OCI-LY3 (cell line): ENCODE results near the gene LCN1.

Source experiments
- H2AFZ ChIP-seq: fragments of 200-600, 300-600 bp; shearing (Covaris generic); 2 replicates; pipeline ENCODE4 v1.6.0; 2014; ENCODE audit warnings: antibody characterized with exemption, low read depth, low read length
- H3K27ac ChIP-seq: fragments of 200-600, 300-600 bp; sonication (generic); 2 replicates; pipeline ENCODE4 v1.5.1; 2014; ENCODE audit warnings: mild to moderate bottlenecking, low read length, moderate library complexity, mixed read lengths
- H3K27me3 ChIP-seq: fragments of 200-600, 300-600 bp; sonication (generic); 2 replicates; pipeline ENCODE4 v1.6.1; 2014; ENCODE audit warnings: low read depth, low read length, mixed read lengths
- H3K36me3 ChIP-seq: fragments of 200-600, 300-600 bp; sonication (generic); replicated peaks from 2 replicates; pipeline ENCODE3; 2014; ENCODE audit warnings: low read depth, low read length, mixed read lengths
- H3K4me1 ChIP-seq: fragments of 300-600, 200-600 bp; sonication (generic); 2 replicates; pipeline ENCODE4 v1.6.1; 2014; ENCODE audit warnings: low read length, mixed read lengths
- H3K4me2 ChIP-seq: fragments of 200-600, 300-600 bp; sonication (generic); 2 replicates; pipeline ENCODE4 v1.6.1; 2014; ENCODE audit warnings: low read length, mixed read lengths
- H3K4me3 ChIP-seq: fragments of 300-600, 200-600 bp; sonication (generic); 2 replicates; pipeline ENCODE4 v1.5.1; 2014; ENCODE audit warnings: antibody characterized with exemption, mild to moderate bottlenecking, low read length, moderate library complexity
- H3K79me2 ChIP-seq: fragments of 300-600, 200-600 bp; shearing (Covaris generic); 2 replicates; pipeline ENCODE4 v1.6.1; 2014; ENCODE audit warnings: mild to moderate bottlenecking, low read length, mixed read lengths
- H3K9ac ChIP-seq: fragments of 300-600, 200-600 bp; shearing (Covaris generic); 2 replicates; pipeline ENCODE4 v1.6.0; 2014; ENCODE audit warnings: mild to moderate bottlenecking, low read length, moderate library complexity
- H3K9me3 ChIP-seq: fragments of 200-600, 300-600 bp; shearing (Covaris generic); 2 replicates; pipeline ENCODE4 v1.6.1; 2014; ENCODE audit warnings: low read length, mixed read lengths; ENCODE audit not compliant: insufficient read depth
- H4K20me1 ChIP-seq: fragments of 200-600, 300-600 bp; sonication (generic); 2 replicates; pipeline ENCODE4 v1.6.1; 2016; ENCODE audit warnings: low read length, mixed read lengths; ENCODE audit not compliant: insufficient read depth
- EZH2phosphoT487 ChIP-seq: fragments of 200-600 bp; shearing (Covaris generic); IDR thresholded peaks from 2 replicates; pipeline ENCODE4 v1.6.1; 2018; ENCODE audit warnings: antibody characterized with exemption, mixed run types, low read depth
- TF ChIP-seq, protein P1 (sequence below): fragments of 200-600, 300-600 bp; sonication (generic); IDR thresholded peaks from 2 replicates; pipeline ENCODE4 v1.5.1; 2014; ENCODE audit warnings: antibody characterized with exemption, low read length, low read depth

Gene LCN1

DNA sequence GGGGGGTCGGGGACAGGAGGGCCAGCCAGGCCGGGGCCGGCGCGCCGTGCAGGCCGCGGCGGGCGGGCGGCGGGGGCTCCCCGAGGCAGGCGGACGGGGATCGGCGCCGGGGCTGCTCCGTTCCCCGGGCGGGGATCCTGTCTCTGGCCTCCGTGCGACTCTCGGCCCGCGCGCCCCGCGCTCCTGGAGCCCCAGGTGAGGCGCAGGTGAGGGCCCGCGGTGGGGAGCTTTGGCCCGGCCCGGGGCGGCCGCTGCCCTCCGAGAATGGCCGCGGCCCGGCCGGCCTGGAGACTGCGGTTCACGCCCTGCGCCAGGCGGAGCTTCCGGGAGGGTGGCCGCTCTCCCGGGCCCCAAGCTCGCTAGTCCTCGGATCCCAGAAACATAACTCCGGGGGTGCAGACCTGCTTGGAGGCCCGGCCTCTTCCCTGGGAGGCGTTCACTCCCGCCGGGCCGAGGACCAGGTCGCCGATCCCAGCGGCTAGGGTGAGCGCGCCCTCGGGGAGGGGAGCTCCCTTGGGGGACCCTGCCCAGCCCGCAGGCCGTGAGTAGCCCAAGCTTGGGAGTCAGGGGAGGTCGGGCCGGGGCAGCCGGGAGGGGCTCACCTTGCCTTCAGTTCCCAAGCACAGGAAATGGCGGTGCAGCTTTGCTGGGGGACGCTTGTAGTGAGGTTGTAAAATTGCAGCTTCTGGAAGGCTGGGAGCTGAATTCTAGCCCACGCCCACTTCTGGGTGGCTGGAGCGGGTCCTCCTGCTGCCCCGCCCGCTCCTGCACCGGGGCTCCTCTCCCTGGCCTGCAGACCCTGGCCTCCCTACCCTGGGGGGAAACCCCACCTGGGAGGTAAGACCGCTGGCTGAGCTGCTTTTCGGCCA is 40.9 kb upstream of the LCN1 start:
- Histone ChIP-seq H3K4me1 (peaks cover 7% of the 10 kb centered on the region; the same call in 1 of the 2 replicates), H3K9ac (peak overlapping the region; percentile 69), H4K20me1 (no peaks in the 10 kb centered on the region), H3K79me2 (no peaks in the 10 kb centered on the region), H3K4me2 (peak overlapping the region; percentile 97), H3K27me3 (peaks cover 6% of the 10 kb centered on the region; the same call in 1 of the 2 replicates), H3K9me3 (no peaks in the 10 kb centered on the region), H3K36me3 (no peaks in the 10 kb centered on the region), H3K4me3 (peak overlapping the region; percentile 96), H3K27ac (no peak overlapping the region), H2AFZ (peak overlapping the region; percentile 34; the same call in 1 of the 2 replicates)
- TF ChIP-seq, protein P1, sequence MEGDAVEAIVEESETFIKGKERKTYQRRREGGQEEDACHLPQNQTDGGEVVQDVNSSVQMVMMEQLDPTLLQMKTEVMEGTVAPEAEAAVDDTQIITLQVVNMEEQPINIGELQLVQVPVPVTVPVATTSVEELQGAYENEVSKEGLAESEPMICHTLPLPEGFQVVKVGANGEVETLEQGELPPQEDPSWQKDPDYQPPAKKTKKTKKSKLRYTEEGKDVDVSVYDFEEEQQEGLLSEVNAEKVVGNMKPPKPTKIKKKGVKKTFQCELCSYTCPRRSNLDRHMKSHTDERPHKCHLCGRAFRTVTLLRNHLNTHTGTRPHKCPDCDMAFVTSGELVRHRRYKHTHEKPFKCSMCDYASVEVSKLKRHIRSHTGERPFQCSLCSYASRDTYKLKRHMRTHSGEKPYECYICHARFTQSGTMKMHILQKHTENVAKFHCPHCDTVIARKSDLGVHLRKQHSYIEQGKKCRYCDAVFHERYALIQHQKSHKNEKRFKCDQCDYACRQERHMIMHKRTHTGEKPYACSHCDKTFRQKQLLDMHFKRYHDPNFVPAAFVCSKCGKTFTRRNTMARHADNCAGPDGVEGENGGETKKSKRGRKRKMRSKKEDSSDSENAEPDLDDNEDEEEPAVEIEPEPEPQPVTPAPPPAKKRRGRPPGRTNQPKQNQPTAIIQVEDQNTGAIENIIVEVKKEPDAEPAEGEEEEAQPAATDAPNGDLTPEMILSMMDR: no peak
- TF ChIP-seq EZH2phosphoT487: no peak

DNA sequence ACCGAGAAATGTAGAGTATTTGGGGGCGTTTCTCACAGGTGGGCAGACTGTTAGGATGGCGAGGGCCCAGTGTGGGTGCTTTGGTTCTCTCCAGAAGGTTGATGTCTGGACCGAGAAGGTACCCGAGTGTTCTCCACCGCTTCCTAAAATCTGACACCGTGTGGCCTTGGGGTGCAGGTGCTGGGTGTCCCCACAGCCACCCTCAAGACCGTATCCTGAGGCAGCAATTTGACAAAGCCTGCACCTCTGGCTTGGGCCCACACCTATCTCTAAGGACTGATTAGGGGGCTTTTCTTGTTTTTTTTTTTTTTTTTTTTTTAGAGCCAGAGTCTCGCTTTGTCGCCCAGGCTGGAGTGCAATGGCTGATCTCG is 40.3 kb upstream of the LCN1 start:
- H3K27ac ChIP-seq: no peak overlapping the region
- no peaks in the 10 kb centered on the region for H3K79me2 ChIP-seq
- no peaks in the 10 kb centered on the region for H4K20me1 ChIP-seq
- 0 out of 2 replicates have a peak overlapping the region, but pooled peaks have one; percentile 34 for H2AFZ ChIP-seq
- peak overlapping the region; percentile 69 for H3K9ac ChIP-seq
- peak overlapping the region; percentile 97 for H3K4me2 ChIP-seq
- H3K9me3 ChIP-seq: no peaks in the 10 kb centered on the region
- TF ChIP-seq, protein P1: no peak
- TF ChIP-seq EZH2phosphoT487: no peak
- H3K4me3 ChIP-seq: peak overlapping the region; percentile 96
- peaks cover 7% of the 10 kb centered on the region; the same call in 1 of the 2 replicates for H3K4me1 ChIP-seq
- H3K27me3 ChIP-seq: peaks cover 6% of the 10 kb centered on the region; the same call in 1 of the 2 replicates
- no peaks in the 10 kb centered on the region for H3K36me3 ChIP-seq

DNA sequence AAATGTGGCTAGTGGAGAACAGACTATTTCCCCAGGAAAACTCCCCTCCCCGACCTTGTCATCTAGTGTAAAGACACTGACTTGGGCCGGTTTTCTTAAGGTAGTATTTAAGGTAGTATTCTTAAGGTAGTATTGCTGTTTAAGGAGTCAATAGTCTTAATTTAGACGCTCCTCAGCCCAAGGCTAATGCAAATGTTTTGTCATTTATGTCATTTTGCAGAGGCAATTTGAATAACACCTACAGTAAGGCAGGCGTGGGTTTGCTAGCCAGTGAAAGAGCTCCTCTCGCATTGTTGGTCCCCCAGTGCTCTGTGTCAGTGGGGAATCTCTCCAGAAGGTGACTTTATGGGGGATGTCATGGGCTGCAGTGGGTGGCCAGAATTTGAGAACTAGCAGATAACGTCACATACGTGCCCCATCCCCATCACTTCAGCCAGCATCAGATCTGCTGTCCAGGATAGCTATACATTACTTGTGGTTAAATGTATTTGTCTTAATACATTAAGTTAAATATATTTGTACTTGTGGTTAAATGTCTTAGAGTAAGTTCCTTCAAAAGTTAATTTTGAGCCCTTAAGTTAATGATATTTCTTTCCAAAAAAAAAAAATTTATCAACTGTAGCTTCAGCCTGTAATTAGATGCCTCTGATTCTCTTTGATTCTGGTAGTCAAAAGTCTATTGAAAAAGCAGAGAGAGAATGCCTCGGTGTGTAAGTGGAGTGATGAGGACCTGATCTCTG is 39.1 kb upstream of the LCN1 start:
- no peak overlapping the region for H3K4me2 ChIP-seq
- no peak for TF ChIP-seq EZH2phosphoT487
- TF ChIP-seq, protein P1: no peak
- no peak overlapping the region for H2AFZ ChIP-seq
- H3K36me3 ChIP-seq: no peaks in the 10 kb centered on the region
- H3K9me3 ChIP-seq: no peaks in the 10 kb centered on the region
- peaks cover 7% of the 10 kb centered on the region; the same call in 1 of the 2 replicates for H3K4me1 ChIP-seq
- H3K27ac ChIP-seq: no peak overlapping the region
- no peaks in the 10 kb centered on the region for H3K79me2 ChIP-seq
- H4K20me1 ChIP-seq: no peaks in the 10 kb centered on the region
- H3K9ac ChIP-seq: no peak overlapping the region
- peaks cover 6% of the 10 kb centered on the region; the same call in 1 of the 2 replicates for H3K27me3 ChIP-seq
- no peak overlapping the region for H3K4me3 ChIP-seq
